DOHH2 (cell line): ENCODE results near the gene GUCY1A2.

Experiments used
- EZH2phosphoT487 ChIP-seq: fragments of 200-600 bp; sonication (generic); IDR thresholded peaks from 2 replicates; pipeline ENCODE4 v1.6.1; 2017; ENCODE audit warnings: borderline replicate concordance, mild to moderate bottlenecking, antibody characterized with exemption, low read length, moderate library complexity, mixed read lengths
- TF ChIP-seq, protein P1 (sequence below): fragments of 200-600 bp; sonication (generic); IDR thresholded peaks from one replicate; pipeline ENCODE4 v1.5.1; 2014; ENCODE audit warnings: antibody characterized with exemption, mild to moderate bottlenecking, low read depth, low read length; ENCODE audit not compliant: poor library complexity, severe bottlenecking

- TF ChIP-seq, protein P1, sequence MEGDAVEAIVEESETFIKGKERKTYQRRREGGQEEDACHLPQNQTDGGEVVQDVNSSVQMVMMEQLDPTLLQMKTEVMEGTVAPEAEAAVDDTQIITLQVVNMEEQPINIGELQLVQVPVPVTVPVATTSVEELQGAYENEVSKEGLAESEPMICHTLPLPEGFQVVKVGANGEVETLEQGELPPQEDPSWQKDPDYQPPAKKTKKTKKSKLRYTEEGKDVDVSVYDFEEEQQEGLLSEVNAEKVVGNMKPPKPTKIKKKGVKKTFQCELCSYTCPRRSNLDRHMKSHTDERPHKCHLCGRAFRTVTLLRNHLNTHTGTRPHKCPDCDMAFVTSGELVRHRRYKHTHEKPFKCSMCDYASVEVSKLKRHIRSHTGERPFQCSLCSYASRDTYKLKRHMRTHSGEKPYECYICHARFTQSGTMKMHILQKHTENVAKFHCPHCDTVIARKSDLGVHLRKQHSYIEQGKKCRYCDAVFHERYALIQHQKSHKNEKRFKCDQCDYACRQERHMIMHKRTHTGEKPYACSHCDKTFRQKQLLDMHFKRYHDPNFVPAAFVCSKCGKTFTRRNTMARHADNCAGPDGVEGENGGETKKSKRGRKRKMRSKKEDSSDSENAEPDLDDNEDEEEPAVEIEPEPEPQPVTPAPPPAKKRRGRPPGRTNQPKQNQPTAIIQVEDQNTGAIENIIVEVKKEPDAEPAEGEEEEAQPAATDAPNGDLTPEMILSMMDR, result no peak
- no peak for TF ChIP-seq EZH2phosphoT487
These were observed 323.8 kb downstream of the GUCY1A2 start for GRCh38 chr11:106694501-106694900.
